Raji (cell line): Measurements from ENCODE around the gene NPFFR1.

ENCODE experiments used
- POLR2A ChIP-seq: IDR thresholded peaks from 2 replicates; pipeline ENCODE4 v1.6.1; 2011; ENCODE audit warnings: low read depth, low read length, control low read depth; ENCODE audit not compliant: insufficient read depth

NPFFR1 gene

GRCh38 chr10:70300908-70301597 lies 17.2 kb upstream of the NPFFR1 start:
- no peak for TF ChIP-seq POLR2A

DNA sequence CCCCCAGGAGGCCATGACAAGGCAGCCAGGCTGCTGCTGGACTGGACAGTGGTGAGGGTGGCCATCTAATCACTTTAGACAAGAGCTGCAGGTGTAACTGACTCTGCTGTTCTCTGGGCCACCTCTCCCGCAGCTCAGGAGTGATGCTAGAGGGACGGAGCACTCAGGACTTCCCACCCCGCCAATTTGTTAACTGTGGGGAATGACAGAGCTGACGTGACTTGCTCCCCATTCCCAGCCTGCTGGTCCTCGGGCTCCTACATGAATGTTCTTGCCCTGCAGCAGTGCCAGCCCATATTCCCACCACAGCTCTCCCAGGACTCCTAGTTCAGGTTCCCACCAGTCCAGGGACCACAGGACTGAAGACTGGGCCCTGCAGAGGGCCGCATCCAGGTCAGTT lies 16.7 kb upstream of the NPFFR1 start:
- TF ChIP-seq POLR2A, result no peak

DNA sequence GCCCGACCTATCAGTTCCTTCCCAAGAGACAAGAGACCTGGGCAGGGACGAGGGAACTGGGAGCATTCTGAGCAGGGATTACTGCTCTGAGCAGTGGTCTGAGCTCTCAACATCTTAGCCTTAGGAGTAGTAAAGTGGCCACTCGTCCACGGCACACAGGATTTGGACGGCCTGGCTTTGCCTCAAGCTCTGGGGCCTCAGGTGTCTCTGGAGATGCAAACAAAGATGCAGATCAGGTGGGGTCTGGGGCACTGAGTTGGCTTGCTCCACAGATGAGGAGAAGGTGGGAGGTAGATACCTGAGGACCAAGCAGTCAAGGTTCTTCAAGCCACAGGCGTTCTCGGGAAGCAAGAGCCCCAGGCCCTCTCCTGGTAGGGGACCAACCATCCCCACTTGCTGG lies 16.1 kb upstream of the NPFFR1 start:
- TF ChIP-seq POLR2A, result no peak

DNA sequence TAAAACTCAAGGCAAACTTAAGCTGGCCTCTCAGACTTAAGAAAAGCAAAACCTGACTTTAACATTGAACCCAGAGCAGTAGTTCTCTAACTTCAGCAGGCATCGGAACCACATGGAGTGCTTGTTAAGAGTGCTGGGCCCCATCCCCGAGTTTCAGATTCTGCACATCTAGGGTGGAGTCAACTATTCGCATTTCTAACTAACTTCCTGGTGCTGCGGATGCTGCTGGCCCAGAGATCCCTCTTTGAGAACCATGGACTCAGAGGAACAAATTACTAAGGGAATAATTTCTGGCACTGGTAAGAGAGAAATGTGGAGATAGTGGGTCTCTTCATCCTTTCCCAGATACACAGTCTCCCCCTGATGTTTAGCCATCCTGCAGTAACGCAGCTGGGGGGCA lies 14.6 kb upstream of the NPFFR1 start:
- no peak for TF ChIP-seq POLR2A

- TF ChIP-seq POLR2A, result no peak
Observed at GRCh38 chr10:70297224-70297623, 13.4 kb upstream of the NPFFR1 start.

- TF ChIP-seq POLR2A, result no peak
Observed at GRCh38 chr10:70296406-70296899, 12.6 kb upstream of the NPFFR1 start.

DNA sequence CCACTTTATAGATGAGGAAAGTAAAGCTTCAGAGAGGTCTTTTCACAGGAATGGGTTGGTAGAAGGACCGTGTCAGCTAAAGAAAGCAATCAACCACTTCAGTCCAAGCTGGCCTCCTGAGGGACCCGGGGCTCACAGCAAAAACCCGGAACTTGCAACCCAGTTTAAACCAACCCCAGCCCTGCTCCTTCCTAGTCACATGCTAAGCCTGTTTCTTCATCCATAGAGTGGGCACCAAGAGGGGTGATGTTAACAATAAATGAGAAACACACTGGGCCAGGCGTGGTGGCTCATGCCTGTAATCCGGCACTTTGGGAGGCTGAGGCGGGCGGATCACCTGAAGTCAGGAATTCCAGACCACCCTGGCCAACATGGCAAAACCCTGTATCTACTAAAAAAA lies 12.1 kb upstream of the NPFFR1 start:
- TF ChIP-seq POLR2A, result no peak

- TF ChIP-seq POLR2A, result no peak
Observed at GRCh38 chr10:70295321-70295720, 11.5 kb upstream of the NPFFR1 start.

- TF ChIP-seq POLR2A, result no peak
Observed at GRCh38 chr10:70293169-70293843, 9.5 kb upstream of the NPFFR1 start.

GRCh38 chr10:70292004-70292403 lies 8.2 kb upstream of the NPFFR1 start:
- no peak for TF ChIP-seq POLR2A

GRCh38 chr10:70289739-70290138 lies 5.9 kb upstream of the NPFFR1 start:
- no peak for TF ChIP-seq POLR2A

- no peak for TF ChIP-seq POLR2A
Observed at GRCh38 chr10:70286616-70287015, 2.8 kb upstream of the NPFFR1 start.

- TF ChIP-seq POLR2A, result no peak
Observed at GRCh38 chr10:70285476-70285831, 1.6 kb upstream of the NPFFR1 start.

GRCh38 chr10:70284542-70285475 lies 1.0 kb upstream of the NPFFR1 start:
- TF ChIP-seq POLR2A, result no peak

DNA sequence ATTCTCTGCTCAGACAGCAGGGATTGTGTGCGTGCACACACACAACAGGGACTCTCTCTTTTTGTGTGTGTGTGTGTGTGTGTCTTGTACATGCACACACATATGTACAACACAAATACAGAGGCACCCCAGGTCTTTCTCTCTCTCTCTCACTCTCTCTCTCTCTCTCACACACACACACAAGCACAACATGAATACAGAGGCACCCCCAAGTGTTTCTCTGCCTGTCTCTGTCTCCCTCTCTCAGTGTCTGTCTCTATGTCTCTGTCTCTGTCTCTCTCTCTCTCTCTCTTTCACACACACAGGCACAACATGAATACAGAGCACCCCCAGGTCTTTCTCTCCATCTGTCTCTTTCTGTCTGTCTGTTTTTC lies 746 bp downstream of the NPFFR1 start:
- TF ChIP-seq POLR2A, result no peak

- no peak for TF ChIP-seq POLR2A
Observed at GRCh38 chr10:70281609-70282008, 2.2 kb downstream of the NPFFR1 start.

GRCh38 chr10:70280099-70280498 lies 3.7 kb downstream of the NPFFR1 start:
- no peak for TF ChIP-seq POLR2A
